UCSD-AML1 (cell line): ENCODE data around the gene ZNF70.

ENCODE experiments used
- DNase-seq: peaks from one replicate; lab custom pipeline; 2025; ENCODE audit not compliant: unreplicated experiment; lab: John Stamatoyannopoulos, UW

ZNF70 gene

GRCh38 chr22:23695141-23695540, 55.8 kb downstream of the ZNF70 start:
- DNase-seq = no peak

GRCh38 chr22:23693979-23694680, 56.8 kb downstream of the ZNF70 start:
- DNase-seq = no peak

GRCh38 chr22:23692598-23693291, 58.2 kb downstream of the ZNF70 start:
- DNase-seq = no peak

- no peak for DNase-seq
Measured at GRCh38 chr22:23691748-23692423, 59.0 kb downstream of the ZNF70 start.

- DNase-seq = no peak
Measured at GRCh38 chr22:23690713-23691112, 60.2 kb downstream of the ZNF70 start, which contains the start of gene RGL4. TSS of gene RGL4 (plus strand) at chr22:23691013. CDS start at chr22:23692031, 1,018 bp downstream.

- no peak for DNase-seq
Measured at GRCh38 chr22:23689414-23689813, 61.5 kb downstream of the ZNF70 start.
